SKM-1 (cell line): ENCODE data around the gene FAM83C.
"Not testable (repeated sequence)": the region's sequence is repeated elsewhere in the genome, so short reads cannot be mapped to it uniquely, and the experiment has no call there.

Source experiments
- DNase-seq: peaks from one replicate; lab custom pipeline; 2025; ENCODE audit not compliant: unreplicated experiment; lab: John Stamatoyannopoulos, UW

FAM83C gene

DNA sequence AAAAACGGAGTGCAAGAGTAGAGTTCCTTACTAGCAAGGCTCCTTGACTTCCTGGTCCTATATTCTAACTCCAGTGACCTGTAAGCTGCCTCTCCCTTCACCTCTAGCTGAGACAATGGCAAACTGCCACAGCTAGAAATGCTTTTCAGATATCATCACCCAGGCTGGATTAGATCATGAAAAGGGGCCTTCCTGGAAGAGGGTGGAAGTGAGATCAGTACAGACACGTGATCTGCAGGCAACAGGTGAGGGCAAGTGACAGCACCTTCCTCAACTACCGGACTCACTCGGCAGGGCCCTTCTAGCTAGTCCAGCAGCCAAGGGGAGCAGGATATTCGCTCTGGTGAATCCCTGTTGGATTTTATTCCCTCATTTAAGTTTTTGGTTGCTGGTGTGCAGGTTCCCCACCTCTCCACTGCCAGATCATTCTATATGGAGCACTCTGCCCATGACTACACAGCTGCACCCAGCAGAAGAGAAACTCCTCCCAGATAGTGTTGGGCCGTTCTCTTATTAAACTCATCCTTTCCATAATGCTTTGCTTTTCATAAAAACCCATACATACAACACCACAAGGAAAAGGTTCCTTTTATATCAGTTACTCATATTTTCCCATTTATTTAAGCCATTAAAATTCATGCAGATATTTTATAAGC lies 26.4 kb upstream of the FAM83C start:
- DNase-seq: no peak

DNA sequence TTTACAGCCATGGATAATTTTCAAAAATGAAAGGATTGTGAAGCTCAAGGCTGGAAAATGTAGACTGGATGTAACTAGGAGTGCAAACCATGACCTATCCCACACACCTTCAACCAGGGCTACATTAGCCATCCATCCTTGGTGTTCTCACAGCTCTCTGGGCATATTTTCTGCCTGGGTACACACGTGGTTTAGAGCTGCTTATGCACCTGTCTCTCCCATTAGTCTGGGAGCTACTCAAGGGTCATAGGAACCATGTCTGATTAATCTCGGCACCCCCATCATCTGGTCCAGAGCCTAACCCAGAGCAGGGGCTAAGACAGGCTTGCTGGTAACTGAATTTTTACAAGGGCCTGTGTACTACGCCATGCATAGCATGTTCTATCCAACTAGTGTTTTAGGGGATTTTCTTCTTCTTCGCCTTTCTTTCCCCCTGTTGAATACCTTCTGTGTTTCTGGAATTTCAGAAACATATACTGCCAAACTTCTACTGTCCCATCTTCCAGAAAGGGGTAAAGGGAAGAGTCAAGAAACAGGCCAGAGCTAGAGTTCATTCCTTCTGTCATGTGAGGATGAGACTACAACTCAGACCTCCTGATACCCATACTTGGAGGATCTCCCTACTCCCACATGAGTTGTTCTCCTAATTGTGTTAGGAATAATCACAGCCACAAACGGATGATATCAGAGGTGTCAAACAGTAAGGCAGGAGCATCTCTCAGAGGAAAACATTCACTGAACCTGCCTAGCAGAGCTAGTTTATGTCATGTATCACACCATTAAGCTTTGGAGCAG lies 25.4 kb upstream of the FAM83C start:
- DNase-seq: no peak

DNA sequence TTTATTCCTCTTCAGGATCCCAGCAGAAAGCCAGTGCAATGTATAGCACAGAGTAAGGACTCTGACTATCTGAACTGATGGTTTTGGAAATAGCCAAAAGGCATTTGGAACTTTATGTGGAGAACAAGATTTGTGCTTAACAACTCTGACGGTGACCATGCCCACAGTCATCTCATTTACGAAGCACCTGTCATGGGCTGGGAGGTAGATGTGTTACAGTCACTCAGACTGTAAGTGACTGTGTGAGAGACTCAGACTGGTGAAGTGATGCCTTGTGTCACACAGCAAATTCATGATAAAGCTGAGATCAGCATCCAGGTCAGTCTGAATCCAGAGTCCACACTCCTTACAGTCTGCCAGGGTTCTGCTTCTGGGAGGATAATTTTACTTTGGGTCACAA lies 23.9 kb upstream of the FAM83C start:
- DNase-seq: no peak

DNA sequence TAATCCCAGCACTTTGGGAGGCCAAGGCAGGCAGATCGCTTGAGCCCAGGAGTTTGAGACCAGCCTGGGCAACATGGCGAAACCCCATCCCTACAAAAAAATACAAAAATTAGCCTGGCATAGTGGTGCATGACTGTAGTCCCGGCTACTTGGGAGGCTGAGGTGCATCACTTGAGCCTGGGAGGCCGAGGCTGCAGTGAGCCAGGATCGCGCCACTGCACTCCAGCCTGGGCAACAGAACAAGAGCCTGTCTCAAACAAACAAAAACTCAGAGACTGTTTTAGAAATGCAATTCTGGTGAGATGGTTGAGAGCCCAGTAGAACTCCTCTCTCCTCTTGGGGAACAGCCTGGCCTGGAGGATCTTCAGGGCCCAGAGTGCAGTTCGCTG lies 23.4 kb upstream of the FAM83C start:
- not testable (repeated sequence) for DNase-seq

DNA sequence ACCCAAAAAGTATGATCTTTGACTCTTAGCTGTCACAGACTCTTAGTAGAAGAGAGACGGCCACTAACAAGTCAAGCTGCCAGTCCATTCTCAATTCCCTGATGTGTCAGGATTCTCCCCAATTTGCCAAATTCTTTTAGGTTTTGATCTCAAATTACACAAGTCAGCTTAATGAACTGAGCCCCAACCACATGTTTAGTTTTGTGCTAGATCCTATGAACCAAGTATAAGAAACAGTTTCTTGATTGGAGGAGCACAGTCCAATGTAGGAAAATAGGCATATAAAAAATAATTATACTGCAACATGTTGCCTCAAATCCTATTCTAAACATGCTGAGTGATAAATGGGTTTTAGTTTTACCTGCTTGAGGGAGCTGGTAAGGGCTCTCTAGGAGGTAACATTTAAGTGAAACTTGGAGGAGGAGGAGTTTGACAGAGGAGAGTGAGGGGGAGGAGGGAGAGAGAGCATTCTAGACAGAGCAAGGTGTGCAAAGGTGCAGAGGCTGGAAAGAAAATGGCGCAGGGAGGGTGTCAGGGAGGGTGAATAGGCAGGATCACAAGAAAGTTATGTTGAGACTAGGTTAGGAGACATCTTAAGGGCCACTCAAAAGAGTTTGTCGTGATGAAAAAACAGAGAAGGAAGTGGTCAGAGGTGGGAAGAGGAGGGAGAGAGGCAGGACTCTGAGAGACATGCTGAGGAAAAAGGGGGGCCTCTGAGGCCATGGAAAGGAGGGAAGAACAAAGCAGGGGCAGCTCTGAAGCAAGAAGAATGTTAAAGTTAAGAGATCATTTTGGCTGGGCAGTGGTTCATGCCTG lies 22.8 kb upstream of the FAM83C start:
- peak; percentile 13 for DNase-seq

DNA sequence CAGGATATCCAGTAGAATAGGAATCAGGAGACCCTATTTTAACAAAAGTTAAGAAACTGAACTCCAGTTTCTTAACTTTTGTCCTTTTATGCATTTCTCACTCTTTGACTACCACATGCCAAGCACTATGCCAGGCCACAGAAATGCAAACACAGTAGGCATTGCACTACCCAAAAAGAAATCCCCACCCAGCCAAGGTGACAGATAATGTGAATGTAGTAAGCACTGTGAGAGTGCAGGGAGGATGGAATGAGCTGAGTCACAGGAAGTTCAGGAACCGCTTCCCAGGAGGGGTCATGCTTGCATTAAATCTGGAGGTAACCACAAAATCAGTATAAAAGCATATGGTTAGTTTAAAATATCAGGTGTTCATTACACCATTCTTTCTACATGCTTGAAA lies 20.1 kb upstream of the FAM83C start:
- DNase-seq: no peak

DNA sequence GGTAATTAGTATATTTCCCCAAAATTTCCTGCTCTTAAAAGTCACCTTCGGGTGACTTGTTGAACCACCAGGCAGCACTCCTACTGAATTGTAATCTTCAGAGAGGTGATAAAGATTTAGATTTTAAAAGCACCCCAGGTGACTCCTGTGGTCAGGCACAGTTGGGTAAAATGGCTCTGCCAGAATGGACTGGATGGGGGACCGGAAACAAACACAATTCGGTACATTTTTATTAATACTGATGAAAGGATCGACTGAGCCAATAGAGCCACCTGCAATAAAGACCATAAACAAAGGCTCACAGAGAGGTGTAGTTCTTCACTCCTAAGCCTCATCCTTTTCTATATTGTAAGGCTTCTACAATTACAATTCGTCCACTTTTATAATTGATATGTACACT lies 19.6 kb upstream of the FAM83C start:
- DNase-seq: no peak

DNA sequence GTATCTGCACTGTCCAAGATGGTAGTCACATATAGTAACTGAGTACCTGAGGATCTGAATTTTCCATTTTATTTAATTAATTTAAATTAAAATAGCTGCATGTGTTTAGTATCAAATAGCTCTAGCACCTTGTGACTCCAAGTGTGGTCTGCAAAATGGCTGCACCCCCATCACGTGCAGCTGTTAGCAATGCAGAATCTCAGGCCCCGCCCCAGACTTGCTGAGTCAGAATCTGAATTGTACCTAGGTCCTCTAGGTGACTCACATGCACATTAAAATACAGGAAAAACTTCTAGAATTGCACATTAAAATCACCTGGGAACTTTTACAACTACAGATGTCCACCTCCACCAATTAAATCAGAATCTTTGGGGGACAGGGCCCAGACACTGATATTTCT lies 19.2 kb upstream of the FAM83C start:
- no peak for DNase-seq

DNA sequence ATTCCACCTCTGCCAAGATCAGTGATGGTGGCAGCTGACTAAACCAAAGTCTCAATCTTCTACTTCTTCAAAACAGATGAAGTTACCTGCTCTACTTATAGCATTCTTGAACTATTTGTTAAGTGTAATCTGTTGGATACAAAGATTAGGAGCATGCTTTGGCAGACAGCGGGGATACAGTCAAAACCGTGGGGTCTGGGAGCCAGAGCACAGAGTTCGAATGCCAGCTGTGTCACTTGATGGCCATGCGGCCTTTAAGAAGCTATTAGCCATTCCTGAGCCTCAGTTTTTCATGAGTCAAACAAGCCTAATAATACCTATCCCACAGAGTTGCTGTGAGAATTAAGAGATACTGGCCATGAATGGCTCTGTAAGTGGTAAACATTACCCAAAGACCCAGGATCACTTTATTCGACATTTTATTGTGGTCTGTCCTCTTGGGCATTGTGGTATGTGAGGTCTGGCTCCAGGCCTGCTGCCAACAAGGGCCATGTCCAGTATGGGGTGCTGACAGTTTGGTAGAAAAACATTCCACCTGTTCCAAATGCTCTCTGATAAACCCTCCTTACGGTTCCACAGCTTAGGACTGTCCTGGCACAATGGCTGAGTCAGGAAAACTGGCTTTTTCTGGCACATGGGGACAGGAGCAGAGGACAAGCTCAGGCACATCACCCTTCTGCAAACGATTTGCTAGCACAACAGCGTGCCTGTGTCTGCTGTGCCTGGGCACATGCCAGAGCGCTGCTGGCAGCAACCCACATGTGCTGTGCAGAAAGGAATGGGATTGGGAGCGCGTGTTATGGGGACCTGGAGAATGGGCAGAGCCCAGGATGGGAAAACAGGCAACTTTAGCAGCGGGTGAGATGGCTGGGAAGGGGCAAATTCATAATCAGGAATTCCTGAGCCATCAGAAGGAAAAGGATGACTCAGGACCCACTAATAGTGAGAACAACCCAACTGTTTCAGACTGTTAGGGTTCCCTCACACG lies 15.7 kb upstream of the FAM83C start:
- DNase-seq: no peak

DNA sequence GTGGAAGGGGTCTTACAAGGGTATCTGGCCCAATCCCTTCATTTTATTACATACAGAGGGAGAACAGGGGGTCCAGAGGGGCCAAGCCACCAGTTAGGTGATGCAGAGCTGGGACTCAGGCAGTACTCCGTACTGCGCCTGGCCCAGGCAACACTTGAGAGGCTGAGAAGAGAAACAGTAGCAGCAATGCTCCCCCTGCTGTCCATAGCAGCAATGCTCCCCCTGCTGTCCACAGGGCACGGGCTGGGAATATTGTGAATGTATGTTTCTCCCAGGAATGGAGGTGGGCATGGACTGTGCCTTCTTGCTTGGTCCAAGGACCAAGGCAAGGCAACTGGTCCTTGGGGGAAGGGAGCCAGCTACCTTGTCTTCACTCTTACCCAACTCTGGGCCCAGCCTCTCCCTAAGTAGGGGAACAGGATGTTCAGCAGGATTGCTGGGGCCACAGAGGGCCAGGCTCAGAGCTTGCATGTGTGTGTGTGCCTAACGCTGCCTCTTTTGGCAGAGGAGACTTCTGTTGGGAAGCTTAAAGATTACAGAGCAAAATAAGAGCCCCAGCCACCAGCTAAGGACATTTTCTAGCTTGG lies 14.8 kb upstream of the FAM83C start:
- peak; percentile 44 for DNase-seq

DNA sequence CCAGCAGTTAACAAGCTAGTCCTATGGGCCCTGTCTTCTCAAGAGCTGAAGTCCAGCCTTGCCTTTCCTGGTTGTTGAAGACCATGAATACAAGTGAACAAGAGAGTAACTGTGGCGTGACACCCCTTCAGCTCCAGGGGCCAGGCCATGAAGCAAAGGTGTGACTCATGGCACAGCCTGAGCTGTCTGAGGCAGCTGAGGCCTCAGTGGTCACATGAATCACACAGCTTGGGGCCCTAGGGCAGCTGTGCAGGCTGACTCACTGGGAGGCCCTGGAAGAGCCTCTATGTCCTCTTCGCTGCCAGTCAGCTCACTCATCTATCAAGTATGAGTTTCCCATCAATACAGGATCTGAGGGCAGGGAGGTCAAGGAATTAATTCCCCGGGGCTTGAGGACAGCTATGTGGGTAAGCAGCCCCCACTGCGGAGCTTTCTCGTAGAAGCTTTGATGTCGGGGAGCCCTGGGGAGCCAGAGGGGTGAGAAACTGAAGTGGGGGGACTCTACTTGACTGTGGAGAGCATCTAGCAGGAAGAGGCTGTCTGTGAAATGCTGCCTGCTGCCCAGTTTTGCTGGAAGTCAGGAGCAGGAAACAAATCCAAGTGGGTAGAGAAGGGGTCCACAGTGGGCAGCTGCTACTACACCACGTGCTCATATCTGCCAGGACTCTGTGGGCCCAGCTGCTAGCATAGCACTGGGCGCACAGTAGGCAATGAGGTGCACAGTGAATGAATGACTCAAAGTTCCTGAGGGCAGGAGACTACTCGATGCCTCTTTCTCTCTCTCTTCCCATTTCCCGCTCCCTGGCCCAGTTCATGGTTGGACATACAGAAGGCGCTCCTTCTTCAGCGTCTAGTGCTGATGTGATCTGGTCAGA lies 13.7 kb upstream of the FAM83C start:
- DNase-seq: peak; percentile 37

DNA sequence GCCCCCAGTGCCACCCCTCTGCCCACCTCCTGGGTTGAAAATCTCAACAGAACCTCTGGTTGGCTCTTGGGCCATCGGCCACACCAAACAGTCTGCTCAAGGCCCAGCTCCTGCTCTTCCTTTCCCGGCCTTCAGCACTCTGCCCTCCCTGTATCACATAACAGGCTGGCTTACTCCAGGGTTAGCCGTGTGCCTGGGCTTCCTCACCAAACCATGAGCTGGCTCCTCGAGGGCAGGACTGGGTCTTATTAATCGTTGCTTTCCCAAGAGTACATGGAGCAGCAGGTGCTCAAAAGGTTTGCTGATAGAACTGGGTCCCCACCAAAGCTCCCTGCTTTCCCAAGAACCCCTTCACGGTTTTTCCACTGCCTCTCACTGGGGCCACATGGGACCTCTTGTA lies 12.7 kb upstream of the FAM83C start:
- DNase-seq: no peak

DNA sequence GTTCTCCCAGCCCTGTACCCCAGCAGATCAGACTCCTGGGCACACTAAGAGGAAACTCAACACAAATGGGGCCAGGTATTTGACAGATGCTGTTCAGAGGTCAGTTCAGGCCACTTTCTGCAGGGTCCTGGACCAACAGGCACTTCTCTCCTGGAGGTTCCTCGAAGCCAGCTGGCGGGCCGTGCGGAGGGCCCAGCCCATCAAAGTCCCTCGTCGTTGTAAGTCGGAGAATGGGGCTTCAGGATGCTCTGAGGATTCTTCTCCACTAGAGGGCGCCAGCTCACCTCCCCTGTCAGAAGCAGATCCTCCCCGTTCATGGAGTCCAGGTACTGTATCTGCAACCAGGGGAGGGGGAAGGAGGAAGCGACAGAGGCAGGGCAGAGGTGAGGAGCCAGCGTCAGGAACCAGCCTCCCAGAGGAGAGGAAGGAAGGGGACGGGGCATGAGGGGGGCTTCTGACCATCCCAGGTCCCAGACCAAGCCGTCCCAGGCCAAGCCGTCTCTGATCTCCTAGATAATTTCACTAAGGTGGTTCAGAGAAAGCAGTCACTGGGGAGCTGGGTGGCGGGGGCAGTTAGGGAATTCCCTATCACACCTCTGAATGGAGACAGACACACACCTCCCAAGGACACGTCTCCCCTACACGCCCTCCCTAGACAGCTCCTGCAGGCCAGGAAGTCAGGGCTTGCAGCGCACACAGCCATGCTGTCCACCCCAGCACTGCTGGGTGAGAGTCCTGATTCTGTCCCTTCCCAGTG lies 11.7 kb upstream of the FAM83C start:
- peak; percentile 89 for DNase-seq

DNA sequence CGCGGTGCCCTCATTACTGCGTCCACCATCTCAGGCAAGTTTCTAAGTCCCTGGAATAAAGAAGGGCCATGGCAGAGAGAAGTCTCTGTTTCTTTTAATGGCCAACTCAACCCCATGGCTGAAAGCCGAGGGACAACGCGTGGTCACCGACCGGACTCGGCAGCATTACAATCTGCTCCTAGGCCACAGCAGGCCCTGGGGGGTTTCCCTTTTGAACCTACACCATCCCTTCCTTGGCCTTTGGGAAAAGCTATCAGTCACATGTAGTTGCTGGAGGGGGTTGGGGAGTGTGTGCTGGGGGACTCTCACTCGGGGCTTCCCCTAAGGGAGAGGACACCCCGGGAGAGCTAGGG lies 11.1 kb upstream of the FAM83C start:
- DNase-seq: no peak

DNA sequence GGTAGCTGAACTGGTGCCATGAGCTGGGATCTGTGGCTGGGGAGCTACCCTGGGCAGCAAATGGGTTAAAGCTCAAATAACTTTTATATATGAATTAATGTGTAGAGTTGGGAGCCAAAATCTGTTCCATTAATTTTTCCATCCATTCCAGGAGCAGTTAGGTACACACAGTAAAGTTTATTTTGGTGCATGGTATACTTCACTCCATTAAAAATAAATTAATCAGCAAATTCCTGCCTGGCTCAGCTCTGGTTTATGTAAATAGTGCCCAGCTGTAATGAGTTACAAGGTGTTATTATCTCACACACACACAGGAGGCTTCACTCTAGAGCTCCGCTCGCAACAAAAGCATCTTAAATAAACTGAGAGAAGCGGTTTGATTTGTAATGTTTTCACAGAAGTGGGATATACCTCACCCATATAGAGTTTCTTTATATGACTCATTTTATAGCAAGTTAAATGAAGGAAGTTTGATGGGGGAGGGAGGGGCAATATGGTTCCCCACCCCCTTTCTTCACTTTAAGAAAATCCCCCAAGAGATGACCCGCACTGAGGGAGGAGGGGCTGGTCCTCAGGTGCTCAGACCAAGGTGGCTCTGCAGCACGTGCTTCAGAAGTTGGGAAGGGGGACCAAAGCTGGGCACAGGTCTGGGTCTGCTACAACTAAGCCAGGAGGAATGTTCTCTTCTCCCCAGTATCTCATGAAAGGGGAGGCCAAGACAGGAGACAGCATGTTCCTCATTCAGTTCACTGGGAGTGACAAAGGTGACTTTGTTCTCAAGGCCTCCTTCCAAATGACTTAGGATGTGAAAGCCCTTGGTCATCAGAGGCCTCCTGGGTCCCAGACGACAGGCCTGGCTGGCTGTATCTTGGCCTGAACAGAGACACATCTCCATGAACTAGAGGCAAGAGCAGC lies 10.5 kb upstream of the FAM83C start:
- no peak for DNase-seq

DNA sequence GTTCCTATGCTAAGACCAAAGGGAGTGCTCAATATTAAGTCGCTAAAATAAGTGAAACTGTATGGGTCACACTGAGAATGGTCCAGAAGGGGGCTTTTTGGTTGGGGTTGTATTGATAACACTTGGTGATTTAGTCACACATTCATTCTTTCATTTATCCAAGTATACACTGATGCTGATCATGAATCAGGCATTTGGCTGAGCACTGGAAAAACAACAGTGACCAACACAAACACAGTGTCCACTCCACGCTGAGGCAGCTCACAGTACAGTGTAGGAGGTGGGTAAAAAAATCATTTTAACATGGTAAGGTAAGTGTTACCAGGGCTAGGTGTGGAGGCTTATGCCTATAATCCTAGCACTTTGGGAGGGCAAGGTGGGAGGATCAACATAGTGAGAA lies 9.2 kb upstream of the FAM83C start:
- no peak for DNase-seq

DNA sequence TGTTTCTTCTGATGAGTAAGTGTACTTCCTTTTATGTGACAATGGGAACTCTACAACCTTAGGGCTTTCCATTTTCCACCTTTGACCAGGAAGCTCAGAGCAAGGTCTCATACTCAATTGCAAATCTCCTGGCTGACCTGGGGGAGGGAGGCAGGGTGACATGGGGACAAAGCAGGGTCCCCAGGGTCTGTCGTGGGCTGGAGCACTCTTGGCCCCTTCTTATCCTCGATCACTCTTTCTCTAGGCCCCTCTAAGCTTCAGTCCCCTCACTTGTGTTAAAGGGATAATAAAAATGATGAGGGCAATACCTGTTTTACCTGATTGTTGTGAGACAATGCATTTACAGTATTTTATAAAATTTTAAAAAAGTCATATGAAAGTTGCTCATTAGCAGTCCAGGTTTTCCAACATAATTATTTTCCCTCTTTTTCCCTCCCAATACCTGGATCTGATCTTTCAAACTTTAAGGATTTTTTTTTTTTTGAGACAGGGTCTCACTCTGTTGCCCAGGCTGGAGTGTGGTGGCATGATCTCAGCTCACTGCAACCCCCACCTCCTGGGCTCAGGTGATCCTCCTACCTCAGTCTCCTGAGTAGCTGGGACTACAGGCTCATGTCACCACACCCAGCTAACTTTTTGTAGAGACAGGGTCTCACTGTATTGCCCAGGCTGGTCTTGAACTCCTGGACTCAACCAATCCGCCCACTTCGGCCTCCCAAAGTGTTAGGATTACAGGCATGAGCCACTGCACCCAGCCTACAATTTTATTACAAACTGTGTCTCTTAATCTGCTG lies 8.4 kb upstream of the FAM83C start:
- DNase-seq: no peak
